ENCODE data around the gene RPS6KA2.

RPS6KA2 gene

GRCh38 chr6:166633732-166634535 is 6.9 kb upstream of the RPS6KA2 start:
- DNase-seq, result no peak

- DNase-seq, result no peak
These were observed 5.7 kb upstream of the RPS6KA2 start for GRCh38 chr6:166632731-166633130.

GRCh38 chr6:166630462-166630861 is 3.4 kb upstream of the RPS6KA2 start:
- DNase-seq, result no peak

- no peak for DNase-seq
These were observed 2.6 kb upstream of the RPS6KA2 start for GRCh38 chr6:166629628-166630027.

GRCh38 chr6:166627875-166628801 is 1.1 kb upstream of the RPS6KA2 start:
- peak; percentile 43 for DNase-seq

- DNase-seq, result peak; percentile 9
These were observed 646 bp downstream of the RPS6KA2 start for GRCh38 chr6:166626177-166627032.

GRCh38 chr6:166625356-166625755 is 1.7 kb downstream of the RPS6KA2 start:
- DNase-seq, result no peak

- no peak for DNase-seq
These were observed 2.8 kb downstream of the RPS6KA2 start for GRCh38 chr6:166624275-166624674.

- no peak for DNase-seq
These were observed 3.7 kb downstream of the RPS6KA2 start for GRCh38 chr6:166623318-166623717.

GRCh38 chr6:166621114-166621540 is 5.9 kb downstream of the RPS6KA2 start:
- no peak for DNase-seq

GRCh38 chr6:166620478-166621113 is 6.5 kb downstream of the RPS6KA2 start:
- no peak for DNase-seq

GRCh38 chr6:166619912-166620311 is 7.1 kb downstream of the RPS6KA2 start:
- no peak for DNase-seq

- no peak for DNase-seq
These were observed 7.9 kb downstream of the RPS6KA2 start for GRCh38 chr6:166618866-166619761.

GRCh38 chr6:166618251-166618650 is 8.8 kb downstream of the RPS6KA2 start:
- no peak for DNase-seq

- no peak for DNase-seq
These were observed 9.7 kb downstream of the RPS6KA2 start for GRCh38 chr6:166617359-166617758.

GRCh38 chr6:166616261-166617238 is 10.5 kb downstream of the RPS6KA2 start:
- no peak for DNase-seq

- DNase-seq, result no peak
These were observed 11.8 kb downstream of the RPS6KA2 start for GRCh38 chr6:166615059-166615770.

- no peak for DNase-seq
These were observed 12.5 kb downstream of the RPS6KA2 start for GRCh38 chr6:166614589-166614988.

GRCh38 chr6:166614171-166614583 is 12.9 kb downstream of the RPS6KA2 start:
- DNase-seq, result no peak
